HepG2 (cell line): Measurements from ENCODE around the gene TDRD9. TPM values are rescaled to one million over a fixed set of nuclear protein-coding genes. Genes with fewer than 3 reads are reported as not detected.
A peak's percentile ranks its signal among the peaks of the same experiment; 100 is the strongest.

Source experiments
- ASH2L ChIP-seq: fragments of 300-600, 200-600 bp; sonication (generic); IDR thresholded peaks from 2 replicates; pipeline ENCODE4 v1.7.0; 2017; ENCODE audit warnings: low read depth, mild to moderate bottlenecking, moderate library complexity, mixed read lengths, low read length; ENCODE audit not compliant: insufficient read length
- DNMT3B ChIP-seq: conservative IDR thresholded peaks from 2 replicates; pipeline ENCODE4 v1.6.1; 2016; ENCODE audit warnings: missing biosample characterization, control low read depth
- HES4 ChIP-seq: sonication (generic); formaldehyde crosslinking; IDR thresholded peaks from 2 replicates; pipeline ENCODE4 v1.9.0; 2021; ENCODE audit warnings: mild to moderate bottlenecking, missing genetic modification reagents, borderline replicate concordance
- HNRNPL ChIP-seq: fragments of 200-400 bp; formaldehyde crosslinking; IDR thresholded peaks from 2 replicates; pipeline ENCODE4 v1.6.1; 2017; ENCODE audit warnings: mild to moderate bottlenecking, low read depth, low read length
- KMT2B ChIP-seq: IDR thresholded peaks from 2 replicates; pipeline ENCODE4 v1.6.1; 2016; ENCODE audit warnings: missing genetic modification reagents, missing compliant biosample characterization
- MZF1 ChIP-seq: sonication (generic); formaldehyde crosslinking; IDR thresholded peaks from 2 replicates; pipeline ENCODE4 v1.8.1; 2023; ENCODE audit warnings: mild to moderate bottlenecking, missing genetic modification reagents, borderline replicate concordance
- NCOA5 ChIP-seq: sonication (generic); formaldehyde crosslinking; IDR thresholded peaks from 2 replicates; pipeline ENCODE4 v1.4.0; 2020; ENCODE audit warnings: missing genetic modification reagents
- PLRG1 ChIP-seq: fragments of 450-650 bp; conservative IDR thresholded peaks from 2 replicates; pipeline ENCODE4 v1.6.1; 2016
- SMAD9 ChIP-seq: sonication (generic); formaldehyde crosslinking; IDR thresholded peaks from 2 replicates; pipeline ENCODE4 v1.5.1; 2020; ENCODE audit warnings: mild to moderate bottlenecking, missing genetic modification reagents
- ZFP36L2 ChIP-seq: sonication (generic); formaldehyde crosslinking; IDR thresholded peaks from 2 replicates; pipeline ENCODE4 v1.4.0; 2020; ENCODE audit warnings: missing genetic modification reagents
- ZNF101 ChIP-seq: sonication (generic); formaldehyde crosslinking; IDR thresholded peaks from 2 replicates; pipeline ENCODE4 v1.4.0; 2020; ENCODE audit warnings: mild to moderate bottlenecking, low read depth, missing genetic modification reagents, borderline replicate concordance
- ZNF121 ChIP-seq: sonication (generic); formaldehyde crosslinking; IDR thresholded peaks from 2 replicates; pipeline ENCODE4 v1.5.0; 2020; ENCODE audit warnings: mild to moderate bottlenecking, missing genetic modification reagents
- ZNF382 ChIP-seq: sonication (generic); formaldehyde crosslinking; IDR thresholded peaks from 2 replicates; pipeline ENCODE4 v1.5.0; 2020; ENCODE audit warnings: missing genetic modification reagents, mild to moderate bottlenecking, borderline replicate concordance
- ZNF556 ChIP-seq: sonication (generic); formaldehyde crosslinking; IDR thresholded peaks from 2 replicates; pipeline ENCODE4 v1.4.0; 2020; ENCODE audit warnings: mild to moderate bottlenecking, missing genetic modification reagents, borderline replicate concordance
- ZSCAN12 ChIP-seq: sonication (generic); formaldehyde crosslinking; IDR thresholded peaks from 2 replicates; pipeline ENCODE4 v1.9.0; 2021; ENCODE audit warnings: mild to moderate bottlenecking, missing genetic modification reagents
- ZZZ3 ChIP-seq: sonication (generic); formaldehyde crosslinking; IDR thresholded peaks from 2 replicates; pipeline ENCODE4 v1.4.0; 2020; ENCODE audit warnings: missing genetic modification reagents, mild to moderate bottlenecking, borderline replicate concordance
- polyA plus RNA-seq, 8 experiments: library from polyadenylated mRNA; depleted of rRNA in 3 of 8; stranded (reverse) in 7 of 8; unstranded in 1 of 8; fragments of >200 nt; fragmentation: Illumina TruSeq in 4 of 8; extraction: Trizol in 4 of 8; gene quantifications; 2 replicates each; pipeline versions ENCODE4 v1.2.1 to v1.2.3, GENCODE V29; 2011 to 2016; ENCODE audit warnings: low read depth in 4 of 8, missing spikeins in 1 of 8, mixed read lengths in 1 of 8; ENCODE audit not compliant: insufficient read depth in 1 of 8
- total RNA-seq, 5 experiments: library from RNA; depleted of rRNA; stranded (reverse); fragments of >200 nt; fragmentation: Illumina TruSeq; extraction: Trizol; gene quantifications; 2 replicates each; pipeline ENCODE4 v1.2.3, GENCODE V29; 2016; ENCODE audit warnings: low read depth in 1 of 5
- TF ChIP-seq, protein P1 (sequence below): sonication (generic); formaldehyde crosslinking; IDR thresholded peaks from 2 replicates; pipeline ENCODE4 v1.4.0; 2020; ENCODE audit warnings: missing genetic modification reagents
- TF ChIP-seq, protein P2 (sequence below): sonication (generic); formaldehyde crosslinking; IDR thresholded peaks from 2 replicates; pipeline ENCODE4 v1.5.0; 2020; ENCODE audit warnings: missing genetic modification reagents
- TF ChIP-seq, protein P3 (sequence below): sonication (generic); formaldehyde crosslinking; IDR thresholded peaks from 2 replicates; pipeline ENCODE4 v1.5.0; 2020; ENCODE audit warnings: mild to moderate bottlenecking, missing genetic modification reagents, moderate library complexity
- TF ChIP-seq, protein P4 (sequence below): sonication (generic); formaldehyde crosslinking; IDR thresholded peaks from 2 replicates; pipeline ENCODE4 v1.4.0; 2020; ENCODE audit warnings: missing genetic modification reagents

The TDRD9 gene
- total and polyA plus RNA-seq, 2 of the 13 experiments (the other 11 are each of a cell fraction or from before 2014, with no cell fraction given): not detected

DNA sequence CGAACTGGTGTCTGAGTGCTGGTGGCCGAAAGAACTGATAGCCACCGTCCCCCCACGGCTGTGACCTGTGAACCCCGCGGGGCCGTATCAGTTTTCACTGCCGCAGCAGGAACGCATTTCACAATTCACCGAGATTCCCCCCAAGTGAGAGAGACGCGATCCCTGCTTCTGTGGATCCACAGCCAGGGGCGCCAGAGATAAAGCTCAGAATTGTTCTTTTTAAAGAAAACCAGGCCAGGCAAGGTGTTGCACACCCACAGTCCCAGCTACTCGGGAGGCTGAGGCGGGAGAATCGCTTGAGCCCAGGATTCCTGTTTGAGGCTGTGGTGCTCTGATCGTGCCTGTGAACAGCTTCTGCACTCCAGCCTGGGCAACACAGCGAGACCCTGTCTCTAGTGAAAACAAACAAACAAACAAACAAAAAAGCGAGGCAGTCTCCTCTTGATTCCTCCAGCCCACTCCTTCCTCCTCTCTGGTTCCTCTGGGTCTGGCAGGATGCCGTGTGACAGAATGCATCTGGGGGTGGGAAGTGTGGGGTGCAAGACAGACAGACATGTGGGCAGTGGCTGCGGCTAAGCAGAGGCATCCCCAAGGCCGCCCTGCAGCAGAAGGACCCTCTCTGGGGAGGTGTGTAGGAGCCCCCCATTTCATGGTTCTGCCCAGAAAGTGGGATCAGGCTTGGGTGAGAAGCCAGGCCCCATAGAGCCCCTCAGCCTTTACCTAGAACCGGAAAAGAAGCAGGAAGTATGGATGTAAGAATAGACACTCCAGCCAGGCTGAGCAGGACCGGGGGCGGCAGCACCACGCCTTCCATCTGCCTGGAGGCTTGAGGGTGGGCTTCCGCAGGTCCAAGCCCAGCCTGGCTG lies 41.7 kb upstream of the TDRD9 start (continued):
- TF ChIP-seq ZZZ3 (CRISPR knock-in tag) (no peak), ZNF121 (CRISPR knock-in tag) (peak; percentile 98), PLRG1 (no peak), MZF1 (CRISPR knock-in tag) (no peak), NCOA5 (CRISPR knock-in tag) (no peak), ZNF382 (CRISPR knock-in tag) (no peak), SMAD9 (no peak), DNMT3B (no peak), ASH2L (no peak), KMT2B (CRISPR knock-in tag) (no peak), HES4 (CRISPR knock-in tag) (peak; percentile 69; the same call in 1 of the 2 replicates), ZFP36L2 (CRISPR knock-in tag) (no peak), HNRNPL (no peak), ZNF556 (CRISPR knock-in tag) (0 out of 2 replicates have a peak, but pooled peaks have one; percentile 11), ZNF101 (CRISPR knock-in tag) (no peak), ZSCAN12 (CRISPR knock-in tag) (no peak)
- TF ChIP-seq, protein P1, sequence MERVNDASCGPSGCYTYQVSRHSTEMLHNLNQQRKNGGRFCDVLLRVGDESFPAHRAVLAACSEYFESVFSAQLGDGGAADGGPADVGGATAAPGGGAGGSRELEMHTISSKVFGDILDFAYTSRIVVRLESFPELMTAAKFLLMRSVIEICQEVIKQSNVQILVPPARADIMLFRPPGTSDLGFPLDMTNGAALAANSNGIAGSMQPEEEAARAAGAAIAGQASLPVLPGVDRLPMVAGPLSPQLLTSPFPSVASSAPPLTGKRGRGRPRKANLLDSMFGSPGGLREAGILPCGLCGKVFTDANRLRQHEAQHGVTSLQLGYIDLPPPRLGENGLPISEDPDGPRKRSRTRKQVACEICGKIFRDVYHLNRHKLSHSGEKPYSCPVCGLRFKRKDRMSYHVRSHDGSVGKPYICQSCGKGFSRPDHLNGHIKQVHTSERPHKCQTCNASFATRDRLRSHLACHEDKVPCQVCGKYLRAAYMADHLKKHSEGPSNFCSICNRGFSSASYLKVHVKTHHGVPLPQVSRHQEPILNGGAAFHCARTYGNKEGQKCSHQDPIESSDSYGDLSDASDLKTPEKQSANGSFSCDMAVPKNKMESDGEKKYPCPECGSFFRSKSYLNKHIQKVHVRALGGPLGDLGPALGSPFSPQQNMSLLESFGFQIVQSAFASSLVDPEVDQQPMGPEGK (CRISPR knock-in tag): peak; percentile 79
- TF ChIP-seq, protein P2, sequence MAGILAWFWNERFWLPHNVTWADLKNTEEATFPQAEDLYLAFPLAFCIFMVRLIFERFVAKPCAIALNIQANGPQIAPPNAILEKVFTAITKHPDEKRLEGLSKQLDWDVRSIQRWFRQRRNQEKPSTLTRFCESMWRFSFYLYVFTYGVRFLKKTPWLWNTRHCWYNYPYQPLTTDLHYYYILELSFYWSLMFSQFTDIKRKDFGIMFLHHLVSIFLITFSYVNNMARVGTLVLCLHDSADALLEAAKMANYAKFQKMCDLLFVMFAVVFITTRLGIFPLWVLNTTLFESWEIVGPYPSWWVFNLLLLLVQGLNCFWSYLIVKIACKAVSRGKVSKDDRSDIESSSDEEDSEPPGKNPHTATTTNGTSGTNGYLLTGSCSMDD (CRISPR knock-in tag): no peak
- TF ChIP-seq, protein P3, sequence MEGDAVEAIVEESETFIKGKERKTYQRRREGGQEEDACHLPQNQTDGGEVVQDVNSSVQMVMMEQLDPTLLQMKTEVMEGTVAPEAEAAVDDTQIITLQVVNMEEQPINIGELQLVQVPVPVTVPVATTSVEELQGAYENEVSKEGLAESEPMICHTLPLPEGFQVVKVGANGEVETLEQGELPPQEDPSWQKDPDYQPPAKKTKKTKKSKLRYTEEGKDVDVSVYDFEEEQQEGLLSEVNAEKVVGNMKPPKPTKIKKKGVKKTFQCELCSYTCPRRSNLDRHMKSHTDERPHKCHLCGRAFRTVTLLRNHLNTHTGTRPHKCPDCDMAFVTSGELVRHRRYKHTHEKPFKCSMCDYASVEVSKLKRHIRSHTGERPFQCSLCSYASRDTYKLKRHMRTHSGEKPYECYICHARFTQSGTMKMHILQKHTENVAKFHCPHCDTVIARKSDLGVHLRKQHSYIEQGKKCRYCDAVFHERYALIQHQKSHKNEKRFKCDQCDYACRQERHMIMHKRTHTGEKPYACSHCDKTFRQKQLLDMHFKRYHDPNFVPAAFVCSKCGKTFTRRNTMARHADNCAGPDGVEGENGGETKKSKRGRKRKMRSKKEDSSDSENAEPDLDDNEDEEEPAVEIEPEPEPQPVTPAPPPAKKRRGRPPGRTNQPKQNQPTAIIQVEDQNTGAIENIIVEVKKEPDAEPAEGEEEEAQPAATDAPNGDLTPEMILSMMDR (CRISPR knock-in tag): peak; percentile 69
- TF ChIP-seq, protein P4, sequence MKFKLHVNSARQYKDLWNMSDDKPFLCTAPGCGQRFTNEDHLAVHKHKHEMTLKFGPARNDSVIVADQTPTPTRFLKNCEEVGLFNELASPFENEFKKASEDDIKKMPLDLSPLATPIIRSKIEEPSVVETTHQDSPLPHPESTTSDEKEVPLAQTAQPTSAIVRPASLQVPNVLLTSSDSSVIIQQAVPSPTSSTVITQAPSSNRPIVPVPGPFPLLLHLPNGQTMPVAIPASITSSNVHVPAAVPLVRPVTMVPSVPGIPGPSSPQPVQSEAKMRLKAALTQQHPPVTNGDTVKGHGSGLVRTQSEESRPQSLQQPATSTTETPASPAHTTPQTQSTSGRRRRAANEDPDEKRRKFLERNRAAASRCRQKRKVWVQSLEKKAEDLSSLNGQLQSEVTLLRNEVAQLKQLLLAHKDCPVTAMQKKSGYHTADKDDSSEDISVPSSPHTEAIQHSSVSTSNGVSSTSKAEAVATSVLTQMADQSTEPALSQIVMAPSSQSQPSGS (CRISPR knock-in tag): peak; percentile 48; the same call in 1 of the 2 replicates
